ENCODE data around the gene NDUFA7. TPM values are rescaled to one million over a fixed set of nuclear protein-coding genes. Genes with fewer than 3 reads are reported as not detected.
A peak's percentile ranks its signal among the peaks of the same experiment; 100 is the strongest.
"Not testable (repeated sequence)": the region's sequence is repeated elsewhere in the genome, so short reads cannot be mapped to it uniquely, and the experiment has no call there.

Gene NDUFA7
- total RNA-seq, 2 experiments from 2014 or later, result 95.9 to 104 TPM

GRCh38 chr19:8269724-8270123 lies 51.5 kb downstream of the NDUFA7 start:
- peak overlapping the region; percentile 84 for H3K27ac Mint-ChIP-seq
- no peaks in the 10 kb centered on the region for H3K27me3 Mint-ChIP-seq (ENCODE audit: low read depth)
- intact Hi-C loops (cut with micrococcal nuclease), result loop anchor here (2.0 to 5.0 kb wide), 3 partner anchors 38 to 123 kb away; partner anchors contain the start of genes CD320, NDUFA7, RAB11B and RPS28
- H3K4me3 Mint-ChIP-seq, result peak overlapping the region; percentile 78
- CTCF ChIA-PET, result interaction anchor here (1.1 to 1.3 kb wide), 2 partner anchors 36 to 122 kb away, joined by 3 read pairs; no protein-coding TSS in a partner anchor
- no peaks in the 10 kb centered on the region for H3K36me3 Mint-ChIP-seq (ENCODE audit: low read depth)
- no peaks in the 10 kb centered on the region for H3K9me3 Mint-ChIP-seq
- H3K4me1 Mint-ChIP-seq (ENCODE audit: low read depth), result peaks cover 12% of the 10 kb centered on the region
- DNase-seq, result no peak

- H3K27ac Mint-ChIP-seq, result no peak overlapping the region
- peaks cover 12% of the 10 kb centered on the region for H3K4me1 Mint-ChIP-seq (ENCODE audit: low read depth)
These were observed 55.3 kb downstream of the NDUFA7 start for GRCh38 chr19:8265872-8266271.

GRCh38 chr19:8264248-8264647 lies 56.9 kb downstream of the NDUFA7 start:
- CTCF ChIA-PET, result interaction anchor here (0.7 kb wide), 1 partner anchor 339 kb away, joined by 3 read pairs; no protein-coding TSS in a partner anchor
- H3K36me3 Mint-ChIP-seq (ENCODE audit: low read depth); H3K4me3 Mint-ChIP-seq; intact Hi-C loops (cut with micrococcal nuclease); H3K27me3 Mint-ChIP-seq (ENCODE audit: low read depth); H3K9me3 Mint-ChIP-seq; DNase-seq; H3K27ac Mint-ChIP-seq; H3K4me1 Mint-ChIP-seq (ENCODE audit: low read depth): not testable (repeated sequence)

More at GRCh38 chr19:8265872-8266271, 55.3 kb downstream of the NDUFA7 start:
- H3K36me3 Mint-ChIP-seq (ENCODE audit: low read depth), result peaks cover 1% of the 10 kb centered on the region
- no peak for DNase-seq
- intact Hi-C loops (cut with micrococcal nuclease), result loop anchor here (5.0 kb wide), 2 partner anchors 41 to 126 kb away; partner anchors contain the start of genes CD320 and RAB11B
- no peaks in the 10 kb centered on the region for H3K9me3 Mint-ChIP-seq
- no peak overlapping the region for H3K4me3 Mint-ChIP-seq
- CTCF ChIA-PET, result interaction anchor here (0.6 to 0.7 kb wide), 2 partner anchors 121 to 322 kb away, joined by 3 read pairs; no protein-coding TSS in a partner anchor
- no peaks in the 10 kb centered on the region for H3K27me3 Mint-ChIP-seq (ENCODE audit: low read depth)

- H3K27ac Mint-ChIP-seq, result no peak overlapping the region
- H3K36me3 Mint-ChIP-seq (ENCODE audit: low read depth), result peaks cover 8% of the 10 kb centered on the region
- peaks cover 3% of the 10 kb centered on the region for H3K4me1 Mint-ChIP-seq (ENCODE audit: low read depth)
- CTCF ChIA-PET, result interaction anchor here (0.6 kb wide), 1 partner anchor 63 kb away, joined by 4 read pairs; no protein-coding TSS in a partner anchor
- DNase-seq, result no peak
- no peaks in the 10 kb centered on the region for H3K27me3 Mint-ChIP-seq (ENCODE audit: low read depth)
- intact Hi-C loops (cut with micrococcal nuclease), result no loop called here
- no peak overlapping the region for H3K4me3 Mint-ChIP-seq
- no peaks in the 10 kb centered on the region for H3K9me3 Mint-ChIP-seq
These were observed 58.7 kb downstream of the NDUFA7 start for GRCh38 chr19:8262431-8262830.

GRCh38 chr19:8261881-8262280 lies 59.3 kb downstream of the NDUFA7 start:
- H3K4me1 Mint-ChIP-seq (ENCODE audit: low read depth), result peaks cover 3% of the 10 kb centered on the region
- no peaks in the 10 kb centered on the region for H3K9me3 Mint-ChIP-seq
- no peak overlapping the region for H3K4me3 Mint-ChIP-seq
- DNase-seq, result no peak
- intact Hi-C loops (cut with micrococcal nuclease), result no loop called here
- H3K36me3 Mint-ChIP-seq (ENCODE audit: low read depth), result peaks cover 10% of the 10 kb centered on the region
- CTCF ChIA-PET, result interaction anchor here (0.6 to 1.2 kb wide), 2 partner anchors 63 to 104 kb away, joined by 3 to 4 read pairs; no protein-coding TSS in a partner anchor
- H3K27ac Mint-ChIP-seq, result no peak overlapping the region
- no peaks in the 10 kb centered on the region for H3K27me3 Mint-ChIP-seq (ENCODE audit: low read depth)

GRCh38 chr19:8261347-8261746 lies 59.8 kb downstream of the NDUFA7 start:
- intact Hi-C loops (cut with micrococcal nuclease), result no loop called here
- DNase-seq, result no peak
- Mint-ChIP-seq H3K4me1 (ENCODE audit: low read depth) (peaks cover 3% of the 10 kb centered on the region), H3K27me3 (ENCODE audit: low read depth) (no peaks in the 10 kb centered on the region), H3K4me3 (no peak overlapping the region), H3K27ac (no peak overlapping the region), H3K36me3 (ENCODE audit: low read depth) (peaks cover 10% of the 10 kb centered on the region), H3K9me3 (no peaks in the 10 kb centered on the region)
- CTCF ChIA-PET, result interaction anchor here (1.2 kb wide), 1 partner anchor 103 kb away, joined by 3 read pairs; no protein-coding TSS in a partner anchor

Other genes with a start within 250 kb of the NDUFA7 start
- gene FBN3, start 171.8 kb downstream of the NDUFA7 start, total RNA-seq, result not detected
- 10 to 100 TPM; 15.7 to 19.4 TPM for gene CERS4, start 112.0 kb downstream of the NDUFA7 start, total RNA-seq
- gene CD320, start 13.0 kb downstream of the NDUFA7 start, total RNA-seq, result 10 to 100 TPM; 37.6 to 40.1 TPM
- gene RPS28, start 121 bp upstream of the NDUFA7 start, total RNA-seq, result 1,000 to 10,000 TPM; 2,814 to 3,007 TPM
- gene KANK3, start 21.9 kb upstream of the NDUFA7 start, total RNA-seq, result under 1 TPM; 0.17 to 0.36 TPM
- gene ANGPTL4, start 42.8 kb upstream of the NDUFA7 start, total RNA-seq, result not detected
- gene RAB11B, start 69.0 kb upstream of the NDUFA7 start, total RNA-seq, result 10 to 100 TPM; 61.9 to 69.6 TPM
- gene MARCHF2, start 91.9 kb upstream of the NDUFA7 start, total RNA-seq, result 10 to 100 TPM in 1 of 2 experiments, 1 to 10 TPM in 1; 9.2 to 10.3 TPM
- gene HNRNPM, start 123.6 kb upstream of the NDUFA7 start, total RNA-seq, result 100 to 1,000 TPM; 151 to 169 TPM
- gene PRAM1, start 181.3 kb upstream of the NDUFA7 start, total RNA-seq, result under 1 TPM; 0.40 to 0.45 TPM
- 10 to 100 TPM; 19.8 to 24.1 TPM for gene ZNF414, start 192.8 kb upstream of the NDUFA7 start, total RNA-seq

Measured in activated naive CD4-positive, alpha-beta T cell treated with anti-CD3 and anti-CD28 coated beads for 36 hours (primary cell).